HepG2 (cell line): ENCODE measurements around the gene POLH. TPM values are rescaled to one million over a fixed set of nuclear protein-coding genes. Genes with fewer than 3 reads are reported as not detected.
A peak's percentile ranks its signal among the peaks of the same experiment; 100 is the strongest.

Experiments used
- ATAD3A ChIP-seq: sonication (generic); formaldehyde crosslinking; IDR thresholded peaks from 2 replicates; pipeline ENCODE4 v1.4.0; 2020; ENCODE audit warnings: missing genetic modification reagents
- CENPX ChIP-seq: sonication (generic); formaldehyde crosslinking; IDR thresholded peaks from 2 replicates; pipeline ENCODE4 v1.9.0; 2021; ENCODE audit warnings: mild to moderate bottlenecking, missing genetic modification reagents, moderate library complexity
- KDM6A ChIP-seq: IDR thresholded peaks from 2 replicates; pipeline ENCODE4 v1.6.1; 2016; ENCODE audit warnings: low read depth
- MYC ChIP-seq: sonication (generic); formaldehyde crosslinking; IDR thresholded peaks from 2 replicates; pipeline ENCODE4 v1.9.0; 2021; ENCODE audit warnings: missing genetic modification reagents, borderline replicate concordance
- NCOR1 ChIP-seq: fragments of 200-600 bp; sonication (generic); IDR thresholded peaks from 2 replicates; pipeline ENCODE4 v1.7.0; 2017; ENCODE audit warnings: antibody characterized with exemption, low read length, borderline replicate concordance
- NR2C2 ChIP-seq: sonication (generic); formaldehyde crosslinking; IDR thresholded peaks from 2 replicates; pipeline ENCODE4 v1.4.0; 2020; ENCODE audit warnings: missing genetic modification reagents, mild to moderate bottlenecking, moderate library complexity, borderline replicate concordance
- POLR2G ChIP-seq: fragments of 200-400 bp; formaldehyde crosslinking; IDR thresholded peaks from 2 replicates; pipeline ENCODE4 v1.6.1; 2018; ENCODE audit warnings: mild to moderate bottlenecking, low read depth, low read length, moderate library complexity
- RARG ChIP-seq: sonication (generic); formaldehyde crosslinking; IDR thresholded peaks from 2 replicates; pipeline ENCODE4 v1.4.0; 2020; ENCODE audit warnings: low read depth, mild to moderate bottlenecking, missing genetic modification reagents
- SALL2 ChIP-seq: sonication (generic); formaldehyde crosslinking; IDR thresholded peaks from 2 replicates; pipeline ENCODE4 v1.8.1; 2023; ENCODE audit warnings: mild to moderate bottlenecking, missing genetic modification reagents, inconsistent platforms
- ZNF251 ChIP-seq: sonication (generic); formaldehyde crosslinking; IDR thresholded peaks from 2 replicates; pipeline ENCODE4 v1.9.0; 2021; ENCODE audit warnings: mild to moderate bottlenecking, missing genetic modification reagents
- ZNF317 ChIP-seq: sonication (generic); formaldehyde crosslinking; IDR thresholded peaks from 2 replicates; pipeline ENCODE4 v1.5.0; 2020; ENCODE audit warnings: mild to moderate bottlenecking, missing genetic modification reagents
- ZNF607 ChIP-seq: sonication (generic); formaldehyde crosslinking; IDR thresholded peaks from 2 replicates; pipeline ENCODE4 v1.5.1; 2020; ENCODE audit warnings: missing genetic modification reagents, mild to moderate bottlenecking, borderline replicate concordance
- ZNF703 ChIP-seq: sonication (generic); formaldehyde crosslinking; IDR thresholded peaks from 2 replicates; pipeline ENCODE4 v1.5.1; 2020; ENCODE audit warnings: missing genetic modification reagents, mild to moderate bottlenecking, moderate library complexity, borderline replicate concordance
- ZNF841 ChIP-seq: sonication (generic); formaldehyde crosslinking; IDR thresholded peaks from 2 replicates; pipeline ENCODE4 v1.8.1; 2023; ENCODE audit warnings: missing genetic modification reagents, borderline replicate concordance
- polyA plus RNA-seq, 8 experiments: library from polyadenylated mRNA; depleted of rRNA in 3 of 8; stranded (reverse) in 7 of 8; unstranded in 1 of 8; fragments of >200 nt; fragmentation: Illumina TruSeq in 4 of 8; extraction: Trizol in 4 of 8; gene quantifications; 2 replicates each; pipeline versions ENCODE4 v1.2.1 to v1.2.3, GENCODE V29; 2011 to 2016; ENCODE audit warnings: low read depth in 4 of 8, missing spikeins in 1 of 8, mixed read lengths in 1 of 8; ENCODE audit not compliant: insufficient read depth in 1 of 8
- total RNA-seq, 5 experiments: library from RNA; depleted of rRNA; stranded (reverse); fragments of >200 nt; fragmentation: Illumina TruSeq; extraction: Trizol; gene quantifications; 2 replicates each; pipeline ENCODE4 v1.2.3, GENCODE V29; 2016; ENCODE audit warnings: low read depth in 1 of 5
- TF ChIP-seq, protein P1 (sequence below): sonication (generic); formaldehyde crosslinking; IDR thresholded peaks from 2 replicates; pipeline ENCODE4 v1.9.0; 2021; ENCODE audit warnings: missing genetic modification reagents, borderline replicate concordance
- TF ChIP-seq, protein P2 (sequence below): sonication (generic); formaldehyde crosslinking; IDR thresholded peaks from 2 replicates; pipeline ENCODE4 v1.4.0; 2020; ENCODE audit warnings: missing genetic modification reagents
- TF ChIP-seq, protein P3 (sequence below): sonication (generic); formaldehyde crosslinking; IDR thresholded peaks from 2 replicates; pipeline ENCODE4 v1.4.0; 2020; ENCODE audit warnings: missing genetic modification reagents
- TF ChIP-seq, protein P4 (sequence below): sonication (generic); formaldehyde crosslinking; IDR thresholded peaks from 2 replicates; pipeline ENCODE4 v1.4.0; 2020; ENCODE audit warnings: missing genetic modification reagents, mild to moderate bottlenecking, borderline replicate concordance
- TF ChIP-seq, protein P5 (sequence below): sonication (generic); formaldehyde crosslinking; IDR thresholded peaks from 2 replicates; pipeline ENCODE4 v1.4.0; 2020; ENCODE audit warnings: mild to moderate bottlenecking, missing genetic modification reagents

The POLH gene
- total and polyA plus RNA-seq, 2 of the 13 experiments (the other 11 are each of a cell fraction or from before 2014, with no cell fraction given): 11.6 to 25.0 TPM

DNA sequence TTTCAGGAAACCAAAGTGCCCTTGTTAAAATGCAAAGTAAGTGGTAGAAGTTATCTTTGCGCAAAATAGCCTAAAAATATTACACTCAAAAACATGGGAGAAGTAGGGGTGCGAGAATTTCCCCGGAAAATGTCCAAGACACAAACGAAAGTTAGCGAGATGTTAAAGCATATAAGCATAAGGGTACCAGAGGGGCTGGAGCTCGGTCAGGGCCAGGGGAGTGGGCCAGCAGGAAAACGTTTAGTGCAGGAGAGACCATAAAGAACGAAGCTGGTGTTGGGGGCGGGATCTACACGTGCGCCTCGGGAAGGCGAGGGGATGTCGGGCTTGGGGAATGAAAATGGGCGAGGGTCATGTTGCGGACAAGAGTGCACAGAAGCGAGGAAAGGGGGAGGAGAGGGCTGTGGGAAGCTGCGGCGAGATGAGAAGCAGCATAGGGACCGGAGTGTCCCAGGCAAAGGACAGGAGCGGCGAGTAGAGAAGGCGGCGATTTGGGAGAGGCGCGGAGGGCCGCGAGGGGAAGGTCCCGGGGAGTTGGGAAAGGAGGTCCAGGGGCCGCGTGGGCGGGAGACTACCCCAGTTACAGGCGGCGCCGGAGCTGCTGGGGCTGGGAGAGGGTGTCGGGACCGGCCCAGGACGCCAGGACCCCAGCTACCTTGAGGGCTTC, 747 bp upstream of the POLH start (continued):
- TF ChIP-seq ZNF317 (CRISPR knock-in tag): 0 out of 2 replicates have a peak, but pooled peaks have one; percentile 34
- no peak for TF ChIP-seq ATAD3A
- no peak for TF ChIP-seq NR2C2
- 0 out of 2 replicates have a peak, but pooled peaks have one; percentile 9 for TF ChIP-seq ZNF703 (CRISPR knock-in tag)
- TF ChIP-seq, protein P1, sequence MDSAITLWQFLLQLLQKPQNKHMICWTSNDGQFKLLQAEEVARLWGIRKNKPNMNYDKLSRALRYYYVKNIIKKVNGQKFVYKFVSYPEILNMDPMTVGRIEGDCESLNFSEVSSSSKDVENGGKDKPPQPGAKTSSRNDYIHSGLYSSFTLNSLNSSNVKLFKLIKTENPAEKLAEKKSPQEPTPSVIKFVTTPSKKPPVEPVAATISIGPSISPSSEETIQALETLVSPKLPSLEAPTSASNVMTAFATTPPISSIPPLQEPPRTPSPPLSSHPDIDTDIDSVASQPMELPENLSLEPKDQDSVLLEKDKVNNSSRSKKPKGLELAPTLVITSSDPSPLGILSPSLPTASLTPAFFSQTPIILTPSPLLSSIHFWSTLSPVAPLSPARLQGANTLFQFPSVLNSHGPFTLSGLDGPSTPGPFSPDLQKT (CRISPR knock-in tag): no peak
- no peak for TF ChIP-seq ZNF841 (CRISPR knock-in tag)
- TF ChIP-seq, protein P2, sequence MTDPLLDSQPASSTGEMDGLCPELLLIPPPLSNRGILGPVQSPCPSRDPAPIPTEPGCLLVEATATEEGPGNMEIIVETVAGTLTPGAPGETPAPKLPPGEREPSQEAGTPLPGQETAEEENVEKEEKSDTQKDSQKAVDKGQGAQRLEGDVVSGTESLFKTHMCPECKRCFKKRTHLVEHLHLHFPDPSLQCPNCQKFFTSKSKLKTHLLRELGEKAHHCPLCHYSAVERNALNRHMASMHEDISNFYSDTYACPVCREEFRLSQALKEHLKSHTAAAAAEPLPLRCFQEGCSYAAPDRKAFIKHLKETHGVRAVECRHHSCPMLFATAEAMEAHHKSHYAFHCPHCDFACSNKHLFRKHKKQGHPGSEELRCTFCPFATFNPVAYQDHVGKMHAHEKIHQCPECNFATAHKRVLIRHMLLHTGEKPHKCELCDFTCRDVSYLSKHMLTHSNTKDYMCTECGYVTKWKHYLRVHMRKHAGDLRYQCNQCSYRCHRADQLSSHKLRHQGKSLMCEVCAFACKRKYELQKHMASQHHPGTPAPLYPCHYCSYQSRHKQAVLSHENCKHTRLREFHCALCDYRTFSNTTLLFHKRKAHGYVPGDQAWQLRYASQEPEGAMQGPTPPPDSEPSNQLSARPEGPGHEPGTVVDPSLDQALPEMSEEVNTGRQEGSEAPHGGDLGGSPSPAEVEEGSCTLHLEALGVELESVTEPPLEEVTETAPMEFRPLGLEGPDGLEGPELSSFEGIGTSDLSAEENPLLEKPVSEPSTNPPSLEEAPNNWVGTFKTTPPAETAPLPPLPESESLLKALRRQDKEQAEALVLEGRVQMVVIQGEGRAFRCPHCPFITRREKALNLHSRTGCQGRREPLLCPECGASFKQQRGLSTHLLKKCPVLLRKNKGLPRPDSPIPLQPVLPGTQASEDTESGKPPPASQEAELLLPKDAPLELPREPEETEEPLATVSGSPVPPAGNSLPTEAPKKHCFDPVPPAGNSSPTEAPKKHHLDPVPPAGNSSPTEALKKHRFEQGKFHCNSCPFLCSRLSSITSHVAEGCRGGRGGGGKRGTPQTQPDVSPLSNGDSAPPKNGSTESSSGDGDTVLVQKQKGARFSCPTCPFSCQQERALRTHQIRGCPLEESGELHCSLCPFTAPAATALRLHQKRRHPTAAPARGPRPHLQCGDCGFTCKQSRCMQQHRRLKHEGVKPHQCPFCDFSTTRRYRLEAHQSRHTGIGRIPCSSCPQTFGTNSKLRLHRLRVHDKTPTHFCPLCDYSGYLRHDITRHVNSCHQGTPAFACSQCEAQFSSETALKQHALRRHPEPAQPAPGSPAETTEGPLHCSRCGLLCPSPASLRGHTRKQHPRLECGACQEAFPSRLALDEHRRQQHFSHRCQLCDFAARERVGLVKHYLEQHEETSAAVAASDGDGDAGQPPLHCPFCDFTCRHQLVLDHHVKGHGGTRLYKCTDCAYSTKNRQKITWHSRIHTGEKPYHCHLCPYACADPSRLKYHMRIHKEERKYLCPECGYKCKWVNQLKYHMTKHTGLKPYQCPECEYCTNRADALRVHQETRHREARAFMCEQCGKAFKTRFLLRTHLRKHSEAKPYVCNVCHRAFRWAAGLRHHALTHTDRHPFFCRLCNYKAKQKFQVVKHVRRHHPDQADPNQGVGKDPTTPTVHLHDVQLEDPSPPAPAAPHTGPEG: no peak
- TF ChIP-seq ZNF251: peak; percentile 33; the same call in 1 of the 2 replicates
- no peak for TF ChIP-seq ZNF607
- TF ChIP-seq, protein P3, sequence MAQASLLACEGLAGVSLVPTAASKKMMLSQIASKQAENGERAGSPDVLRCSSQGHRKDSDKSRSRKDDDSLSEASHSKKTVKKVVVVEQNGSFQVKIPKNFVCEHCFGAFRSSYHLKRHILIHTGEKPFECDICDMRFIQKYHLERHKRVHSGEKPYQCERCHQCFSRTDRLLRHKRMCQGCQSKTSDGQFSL (CRISPR knock-in tag): no peak
- TF ChIP-seq KDM6A (CRISPR knock-in tag): no peak
- TF ChIP-seq RARG (CRISPR knock-in tag): peak; percentile 42; the same call in 1 of the 2 replicates
- TF ChIP-seq, protein P4, sequence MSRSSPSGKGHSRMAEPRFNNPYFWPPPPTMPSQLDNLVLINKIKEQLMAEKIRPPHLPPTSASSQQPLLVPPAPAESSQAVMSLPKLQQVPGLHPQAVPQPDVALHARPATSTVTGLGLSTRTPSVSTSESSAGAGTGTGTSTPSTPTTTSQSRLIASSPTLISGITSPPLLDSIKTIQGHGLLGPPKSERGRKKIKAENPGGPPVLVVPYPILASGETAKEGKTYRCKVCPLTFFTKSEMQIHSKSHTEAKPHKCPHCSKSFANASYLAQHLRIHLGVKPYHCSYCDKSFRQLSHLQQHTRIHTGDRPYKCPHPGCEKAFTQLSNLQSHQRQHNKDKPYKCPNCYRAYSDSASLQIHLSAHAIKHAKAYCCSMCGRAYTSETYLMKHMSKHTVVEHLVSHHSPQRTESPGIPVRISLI (CRISPR knock-in tag): no peak
- TF ChIP-seq, protein P5, sequence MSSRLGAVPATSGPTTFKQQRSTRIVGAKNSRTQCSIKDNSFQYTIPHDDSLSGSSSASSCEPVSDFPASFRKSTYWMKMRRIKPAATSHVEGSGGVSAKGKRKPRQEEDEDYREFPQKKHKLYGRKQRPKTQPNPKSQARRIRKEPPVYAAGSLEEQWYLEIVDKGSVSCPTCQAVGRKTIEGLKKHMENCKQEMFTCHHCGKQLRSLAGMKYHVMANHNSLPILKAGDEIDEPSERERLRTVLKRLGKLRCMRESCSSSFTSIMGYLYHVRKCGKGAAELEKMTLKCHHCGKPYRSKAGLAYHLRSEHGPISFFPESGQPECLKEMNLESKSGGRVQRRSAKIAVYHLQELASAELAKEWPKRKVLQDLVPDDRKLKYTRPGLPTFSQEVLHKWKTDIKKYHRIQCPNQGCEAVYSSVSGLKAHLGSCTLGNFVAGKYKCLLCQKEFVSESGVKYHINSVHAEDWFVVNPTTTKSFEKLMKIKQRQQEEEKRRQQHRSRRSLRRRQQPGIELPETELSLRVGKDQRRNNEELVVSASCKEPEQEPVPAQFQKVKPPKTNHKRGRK (CRISPR knock-in tag): no peak
- TF ChIP-seq POLR2G: no peak
- no peak for TF ChIP-seq MYC (CRISPR knock-in tag)
- TF ChIP-seq NCOR1: no peak
- TF ChIP-seq SALL2 (CRISPR knock-in tag): no peak
- TF ChIP-seq CENPX (CRISPR knock-in tag): no peak
